Osteocyte (in vitro differentiated cells): ENCODE results near the gene EFNA1. TPM values are rescaled to one million over a fixed set of nuclear protein-coding genes. Genes with fewer than 3 reads are reported as not detected.

Experiments used
- DNase-seq: peaks from one replicate; pipeline ENCODE4 v3.0.0; 2021; ENCODE audit warnings: mixed read lengths; ENCODE audit not compliant: unreplicated experiment; ENCODE audit errors: extremely low spot score
- H3K27ac Mint-ChIP-seq: one replicate; pipeline ENCODE4 v1.8.0; 2021; ENCODE audit warnings: mild to moderate bottlenecking, mixed read lengths; ENCODE audit not compliant: unreplicated experiment
- H3K27me3 Mint-ChIP-seq: one replicate; pipeline ENCODE4 v1.8.0; 2021; ENCODE audit warnings: mixed read lengths; ENCODE audit not compliant: unreplicated experiment
- H3K36me3 Mint-ChIP-seq: one replicate; pipeline ENCODE4 v1.8.0; 2021; ENCODE audit warnings: mixed read lengths; ENCODE audit not compliant: unreplicated experiment
- H3K4me1 Mint-ChIP-seq: one replicate; pipeline ENCODE4 v1.8.0; 2021; ENCODE audit warnings: mixed read lengths; ENCODE audit not compliant: unreplicated experiment
- H3K4me3 Mint-ChIP-seq: one replicate; pipeline ENCODE4 v1.8.0; 2021; ENCODE audit warnings: mild to moderate bottlenecking, moderate library complexity, mixed read lengths; ENCODE audit not compliant: unreplicated experiment
- H3K9me3 Mint-ChIP-seq: one replicate; pipeline ENCODE4 v1.8.0; 2021; ENCODE audit warnings: mixed read lengths; ENCODE audit not compliant: unreplicated experiment
- total RNA-seq: library from RNA; stranded (reverse); gene quantifications from 2 replicates; pipeline ENCODE4 v1.2.1, GENCODE V29; 2021
- TF ChIP-seq, protein P1 (sequence below): fragments of 200-600 bp; sonication (generic); IDR thresholded peaks from 2 replicates; pipeline ENCODE4 v1.5.0; 2021; ENCODE audit warnings: antibody characterized with exemption, mild to moderate bottlenecking, moderate library complexity

Gene EFNA1
- total RNA-seq, 1 donor from 2014 or later, result 31.3 TPM

DNA sequence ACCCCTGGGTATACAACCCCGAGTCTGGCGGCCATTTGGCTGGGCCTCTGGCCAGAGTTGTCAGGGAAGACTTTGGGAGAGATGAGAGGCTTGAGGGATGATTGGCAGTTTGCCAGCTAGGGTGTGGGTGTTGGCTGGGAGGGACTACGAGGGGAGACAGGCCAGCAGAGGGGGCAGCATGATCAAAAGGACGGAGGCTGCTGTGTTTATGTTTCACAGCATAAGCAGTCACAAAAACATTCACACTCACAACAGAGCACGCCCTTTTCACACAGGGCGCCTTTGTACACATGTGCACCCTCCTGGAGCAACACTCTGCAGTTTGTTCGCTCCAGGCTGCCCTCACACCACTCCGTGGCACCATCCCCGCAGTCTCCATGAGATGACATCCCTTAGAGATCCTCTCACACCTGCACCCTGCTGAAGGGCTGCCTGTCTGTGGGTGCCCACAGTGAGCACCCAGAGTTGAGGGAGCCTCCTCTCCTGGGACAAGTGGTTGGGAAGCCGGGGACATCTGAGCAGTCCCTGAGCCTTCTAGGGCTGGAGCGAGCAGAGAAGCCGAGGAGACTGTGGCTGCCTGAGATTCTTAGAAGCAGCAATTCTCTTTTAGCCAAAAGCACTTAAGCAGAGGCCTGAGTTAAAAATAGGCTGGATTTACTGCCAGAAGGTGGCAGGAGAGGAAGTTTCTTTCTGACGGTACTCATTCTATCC is 33.6 kb upstream of the EFNA1 start:
- H3K27me3 Mint-ChIP-seq, result peaks cover 8% of the 10 kb centered on the region
- no peaks in the 10 kb centered on the region for H3K36me3 Mint-ChIP-seq
- H3K4me1 Mint-ChIP-seq, result peaks cover 22% of the 10 kb centered on the region
- peak overlapping the region; percentile 63 for H3K27ac Mint-ChIP-seq
- no peaks in the 10 kb centered on the region for H3K9me3 Mint-ChIP-seq
- no peak overlapping the region for H3K4me3 Mint-ChIP-seq
- DNase-seq, result no peak
- TF ChIP-seq, protein P1, sequence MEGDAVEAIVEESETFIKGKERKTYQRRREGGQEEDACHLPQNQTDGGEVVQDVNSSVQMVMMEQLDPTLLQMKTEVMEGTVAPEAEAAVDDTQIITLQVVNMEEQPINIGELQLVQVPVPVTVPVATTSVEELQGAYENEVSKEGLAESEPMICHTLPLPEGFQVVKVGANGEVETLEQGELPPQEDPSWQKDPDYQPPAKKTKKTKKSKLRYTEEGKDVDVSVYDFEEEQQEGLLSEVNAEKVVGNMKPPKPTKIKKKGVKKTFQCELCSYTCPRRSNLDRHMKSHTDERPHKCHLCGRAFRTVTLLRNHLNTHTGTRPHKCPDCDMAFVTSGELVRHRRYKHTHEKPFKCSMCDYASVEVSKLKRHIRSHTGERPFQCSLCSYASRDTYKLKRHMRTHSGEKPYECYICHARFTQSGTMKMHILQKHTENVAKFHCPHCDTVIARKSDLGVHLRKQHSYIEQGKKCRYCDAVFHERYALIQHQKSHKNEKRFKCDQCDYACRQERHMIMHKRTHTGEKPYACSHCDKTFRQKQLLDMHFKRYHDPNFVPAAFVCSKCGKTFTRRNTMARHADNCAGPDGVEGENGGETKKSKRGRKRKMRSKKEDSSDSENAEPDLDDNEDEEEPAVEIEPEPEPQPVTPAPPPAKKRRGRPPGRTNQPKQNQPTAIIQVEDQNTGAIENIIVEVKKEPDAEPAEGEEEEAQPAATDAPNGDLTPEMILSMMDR, result peak; percentile 69

DNA sequence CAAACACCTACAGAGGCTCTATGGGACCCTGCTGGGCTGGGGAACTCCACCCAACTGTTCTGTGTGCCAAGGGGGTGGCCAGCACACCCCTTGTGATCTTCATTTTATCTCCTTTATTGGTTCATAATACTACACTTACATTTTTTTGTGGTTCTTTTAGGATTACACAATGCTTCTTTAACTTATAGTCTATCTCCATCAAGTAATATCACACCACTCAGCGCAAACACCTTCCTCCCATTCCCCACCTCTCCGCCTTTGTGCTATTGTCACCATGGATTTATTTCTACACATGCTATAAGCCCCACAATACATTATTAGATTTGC is 33.1 kb upstream of the EFNA1 start:
- H3K4me1 Mint-ChIP-seq, result peaks cover 22% of the 10 kb centered on the region
- H3K9me3 Mint-ChIP-seq, result no peaks in the 10 kb centered on the region
- H3K27ac Mint-ChIP-seq, result no peak overlapping the region
- TF ChIP-seq, protein P1, result no peak
- peaks cover 8% of the 10 kb centered on the region for H3K27me3 Mint-ChIP-seq
- DNase-seq, result no peak
- H3K36me3 Mint-ChIP-seq, result no peaks in the 10 kb centered on the region
- no peak overlapping the region for H3K4me3 Mint-ChIP-seq

DNA sequence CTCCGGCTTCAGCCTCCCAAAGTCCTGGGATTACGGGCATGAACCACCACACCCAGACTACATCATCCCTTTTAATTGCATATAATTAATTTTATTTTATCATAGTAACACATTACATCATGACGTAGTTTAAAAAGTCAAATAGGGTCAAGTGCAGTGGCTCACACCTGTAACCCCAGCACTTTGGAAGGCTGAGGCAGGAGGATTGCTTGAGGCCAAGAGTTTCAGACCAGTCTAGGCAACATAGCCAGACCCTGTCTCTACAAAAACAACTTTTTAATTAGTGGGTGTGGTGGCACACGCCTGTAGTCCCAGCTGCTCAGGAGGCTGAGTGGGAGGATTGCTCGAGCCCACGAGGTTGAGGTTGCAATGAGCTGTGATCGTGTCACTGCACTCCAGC is 28.3 kb upstream of the EFNA1 start:
- no peak for DNase-seq
- Mint-ChIP-seq H3K4me3 (no peak overlapping the region), H3K27ac (no peak overlapping the region), H3K27me3 (peaks cover 8% of the 10 kb centered on the region), H3K4me1 (peaks cover 6% of the 10 kb centered on the region), H3K36me3 (no peaks in the 10 kb centered on the region), H3K9me3 (no peaks in the 10 kb centered on the region)
- TF ChIP-seq, protein P1, result no peak

DNA sequence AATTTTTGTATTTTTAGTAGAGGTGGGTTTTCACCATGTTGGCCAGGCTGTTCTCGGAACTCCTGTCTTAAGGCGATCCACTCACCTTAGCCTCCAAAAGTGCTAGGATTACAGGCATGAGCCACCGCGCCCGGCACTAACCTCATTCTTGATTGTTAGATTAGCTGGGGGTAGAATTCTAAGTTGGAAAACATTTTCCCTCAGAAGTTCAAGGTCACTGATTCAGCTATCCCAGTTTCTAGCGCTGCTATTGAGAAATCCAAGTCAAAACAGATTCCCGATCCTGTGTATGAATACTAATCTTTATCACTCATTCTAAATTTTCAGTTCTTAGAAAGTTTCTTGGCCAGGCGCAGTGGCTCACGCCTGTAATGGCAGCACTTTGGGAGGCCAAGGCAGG is 24.4 kb upstream of the EFNA1 start:
- Mint-ChIP-seq H3K4me3 (no peak overlapping the region), H3K27me3 (peaks cover 15% of the 10 kb centered on the region), H3K9me3 (no peaks in the 10 kb centered on the region), H3K36me3 (no peaks in the 10 kb centered on the region), H3K27ac (no peak overlapping the region), H3K4me1 (no peaks in the 10 kb centered on the region)
- DNase-seq, result no peak
- TF ChIP-seq, protein P1, result no peak

DNA sequence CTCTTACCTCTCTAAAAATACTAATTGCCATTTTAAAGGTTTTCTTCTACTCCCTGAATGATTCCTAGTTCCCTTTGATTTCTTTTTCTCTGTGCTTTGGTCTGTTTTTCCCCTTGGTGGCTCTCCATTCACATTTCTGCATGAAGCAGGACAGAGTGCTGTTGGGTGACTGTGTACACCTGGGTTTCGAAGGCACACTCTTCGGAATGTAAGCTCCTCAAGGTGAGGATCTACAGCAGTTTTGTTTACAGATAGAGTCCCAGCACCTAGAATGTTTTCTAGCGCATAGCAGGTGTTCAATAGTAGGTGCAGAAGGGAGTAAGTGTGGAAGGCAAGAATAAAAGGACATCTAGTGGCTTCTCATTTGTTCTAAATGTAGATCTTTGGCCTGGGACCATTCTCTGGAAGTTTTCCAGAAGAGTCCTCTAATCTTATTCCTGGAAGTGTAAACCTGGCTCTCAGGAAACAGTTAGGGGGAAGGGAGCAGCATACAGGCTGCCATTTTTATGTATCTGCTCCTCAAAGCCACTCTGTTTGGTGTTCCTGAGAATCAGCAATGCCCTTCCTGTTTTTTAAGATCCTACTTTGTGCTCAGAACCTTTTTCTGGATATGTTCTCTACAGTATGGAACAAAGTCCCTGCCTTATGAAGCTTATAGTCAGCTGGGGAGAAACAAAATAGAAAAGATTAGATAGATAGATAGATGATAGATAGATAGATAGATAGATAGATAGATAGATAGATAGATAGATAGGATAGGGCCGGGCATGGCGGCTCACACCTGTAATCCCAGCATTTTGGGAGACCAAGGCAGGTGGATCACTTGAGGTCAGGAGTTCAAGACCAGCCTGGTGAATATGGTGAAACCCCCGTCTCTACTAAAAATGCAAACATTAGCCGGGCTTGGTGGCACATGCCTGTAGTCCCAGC is 22.8 kb upstream of the EFNA1 start:
- H3K36me3 Mint-ChIP-seq, result no peaks in the 10 kb centered on the region
- H3K4me1 Mint-ChIP-seq, result no peaks in the 10 kb centered on the region
- no peak overlapping the region for H3K27ac Mint-ChIP-seq
- H3K27me3 Mint-ChIP-seq, result peaks cover 20% of the 10 kb centered on the region
- DNase-seq, result no peak
- no peak overlapping the region for H3K4me3 Mint-ChIP-seq
- TF ChIP-seq, protein P1, result no peak
- H3K9me3 Mint-ChIP-seq, result no peaks in the 10 kb centered on the region
